Fibroblast of the conjunctiva (primary cell): Measurements from ENCODE around the gene GLRX5.
"Not testable (repeated sequence)": the region's sequence is repeated elsewhere in the genome, so short reads cannot be mapped to it uniquely, and the experiment has no call there.

Experiments used
- DNase-seq: peaks from one replicate; pipeline ENCODE4 v3.0.0-alpha.2; 2010; ENCODE audit warnings: low read depth

The GLRX5 gene

DNA sequence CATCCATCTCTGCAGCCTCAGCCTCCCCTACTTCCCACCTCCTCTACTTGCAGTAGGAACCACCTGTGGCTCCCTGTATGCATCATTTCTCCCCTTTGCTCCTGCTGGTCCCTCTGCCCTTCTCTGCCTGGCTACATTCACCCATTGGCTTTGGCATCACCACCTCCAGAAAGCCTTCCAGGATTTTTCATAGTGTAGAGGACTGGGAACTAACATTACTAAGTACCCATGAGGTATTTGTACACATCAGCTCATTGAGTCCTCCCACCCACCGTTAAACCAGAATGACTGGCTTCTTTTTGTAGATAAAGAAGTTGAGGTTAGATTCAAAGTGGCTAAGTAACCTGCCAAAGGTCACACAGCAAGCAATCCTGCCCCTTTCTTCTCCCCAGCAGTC, 35.5 kb upstream of the GLRX5 start:
- no peak for DNase-seq

DNA sequence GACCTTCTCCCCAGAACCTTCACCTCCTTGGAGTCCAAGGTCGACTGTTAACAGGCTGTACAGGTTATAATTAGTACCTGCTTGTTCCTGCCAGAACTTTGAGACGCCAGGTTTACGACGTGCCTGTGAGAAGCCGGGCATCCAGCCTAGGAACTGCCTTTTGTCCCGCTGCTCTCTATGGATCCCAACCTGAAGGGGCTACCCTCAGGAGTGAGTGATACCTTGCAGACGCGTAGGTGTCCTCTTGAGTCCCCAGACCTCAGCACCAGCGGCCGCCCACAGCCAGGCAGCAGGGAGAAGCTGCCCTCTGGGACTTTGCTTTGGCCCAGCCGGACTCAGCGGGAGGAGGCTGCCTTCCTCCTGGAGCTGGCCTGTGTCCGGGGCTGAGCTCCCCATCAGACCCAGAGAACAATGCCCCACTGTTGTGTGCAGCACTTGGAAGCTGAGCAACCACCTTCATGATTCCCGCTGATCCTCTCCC, 34.6 kb upstream of the GLRX5 start:
- DNase-seq: no peak

DNA sequence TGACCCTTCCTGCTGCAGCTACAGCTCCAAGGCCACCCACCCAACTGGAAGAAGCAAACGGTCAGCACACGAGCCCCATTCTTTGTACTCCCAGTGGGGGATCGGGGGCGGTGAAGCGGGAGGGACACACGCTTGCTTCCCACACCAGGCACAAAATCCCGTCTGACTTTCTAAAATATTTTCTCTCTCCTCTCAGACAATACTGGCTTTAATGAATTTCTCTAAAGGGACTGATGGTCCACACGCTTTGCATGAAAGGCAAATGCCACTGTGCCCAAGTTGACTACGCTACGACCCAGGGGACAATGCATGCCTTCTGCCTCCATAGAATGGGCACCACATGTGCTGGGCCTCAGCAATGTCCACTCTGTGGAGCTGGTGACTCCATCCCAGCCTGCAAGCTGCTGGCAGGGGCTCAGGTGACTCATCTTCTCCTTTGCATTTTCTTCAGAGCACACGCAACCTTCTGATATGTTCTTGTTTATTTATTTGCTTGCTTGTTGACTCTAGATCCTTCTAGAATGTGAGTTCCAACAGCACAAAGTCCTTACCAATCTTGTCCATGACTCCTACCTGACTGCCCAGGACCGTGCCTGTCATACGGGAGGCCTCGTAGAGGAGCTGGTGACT, 34.0 kb upstream of the GLRX5 start:
- DNase-seq: peak; percentile 78

DNA sequence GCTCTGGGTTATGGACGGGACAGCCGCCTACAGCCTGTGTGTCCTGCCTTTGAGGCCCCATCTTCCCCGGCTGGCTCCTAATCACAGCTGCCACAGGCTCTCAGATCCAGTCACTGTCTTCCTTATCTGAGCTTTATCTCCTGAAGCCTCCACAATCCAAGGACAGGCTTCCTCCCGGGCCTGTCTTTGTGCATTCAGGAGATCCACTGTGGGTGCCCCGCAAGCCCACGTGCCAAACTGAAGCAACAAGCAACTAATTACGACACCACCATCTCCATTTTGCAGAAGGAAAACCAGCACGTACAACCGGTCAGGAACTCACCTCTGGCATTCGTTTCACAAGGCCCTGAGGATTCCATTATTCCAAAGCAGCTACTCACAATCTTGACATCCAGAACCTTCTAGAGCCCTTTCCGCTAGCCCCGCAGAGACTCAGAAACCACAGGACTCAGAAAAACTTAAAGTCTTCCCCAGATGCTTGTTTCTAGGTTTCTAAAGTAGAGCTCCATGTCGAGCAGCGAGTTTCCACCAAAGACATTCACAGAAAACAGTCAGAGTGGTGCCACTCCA, 32.4 kb upstream of the GLRX5 start:
- no peak for DNase-seq

DNA sequence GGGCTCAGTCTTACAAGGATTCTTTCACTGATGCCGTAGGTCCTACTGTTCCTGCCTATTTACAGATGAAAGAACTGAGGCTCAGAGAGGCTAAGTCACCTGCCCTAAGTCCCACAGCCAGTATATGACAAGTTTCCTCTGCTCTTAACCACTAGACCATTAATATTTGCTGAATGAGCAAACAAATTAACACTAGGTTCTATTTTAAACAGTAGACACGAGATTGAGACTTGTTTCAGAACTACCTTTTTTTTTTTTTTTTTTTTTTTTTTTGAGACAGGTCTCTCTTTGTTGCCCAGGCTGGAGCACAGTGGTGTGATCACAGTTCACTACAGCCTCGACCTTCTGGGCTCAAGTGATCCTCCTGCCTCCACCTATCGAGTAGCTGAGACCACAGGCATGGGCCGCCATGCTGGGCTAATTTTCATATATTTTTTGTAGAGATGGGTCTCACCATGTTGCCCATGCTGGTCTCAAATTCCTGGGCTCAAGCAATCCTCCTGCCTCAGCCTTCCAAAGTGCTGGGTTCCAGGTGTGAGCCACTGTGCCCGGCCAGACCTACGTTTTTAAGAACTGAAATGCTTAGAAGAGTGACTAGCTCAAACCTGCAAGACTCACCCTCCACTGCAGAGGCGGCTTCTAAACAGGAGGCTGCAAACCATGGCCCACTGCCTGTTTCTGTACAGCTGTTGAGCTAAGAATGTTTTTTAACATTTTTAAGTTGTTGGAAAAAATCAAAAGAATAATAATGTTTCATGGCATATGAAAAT, 31.3 kb upstream of the GLRX5 start:
- DNase-seq: no peak

DNA sequence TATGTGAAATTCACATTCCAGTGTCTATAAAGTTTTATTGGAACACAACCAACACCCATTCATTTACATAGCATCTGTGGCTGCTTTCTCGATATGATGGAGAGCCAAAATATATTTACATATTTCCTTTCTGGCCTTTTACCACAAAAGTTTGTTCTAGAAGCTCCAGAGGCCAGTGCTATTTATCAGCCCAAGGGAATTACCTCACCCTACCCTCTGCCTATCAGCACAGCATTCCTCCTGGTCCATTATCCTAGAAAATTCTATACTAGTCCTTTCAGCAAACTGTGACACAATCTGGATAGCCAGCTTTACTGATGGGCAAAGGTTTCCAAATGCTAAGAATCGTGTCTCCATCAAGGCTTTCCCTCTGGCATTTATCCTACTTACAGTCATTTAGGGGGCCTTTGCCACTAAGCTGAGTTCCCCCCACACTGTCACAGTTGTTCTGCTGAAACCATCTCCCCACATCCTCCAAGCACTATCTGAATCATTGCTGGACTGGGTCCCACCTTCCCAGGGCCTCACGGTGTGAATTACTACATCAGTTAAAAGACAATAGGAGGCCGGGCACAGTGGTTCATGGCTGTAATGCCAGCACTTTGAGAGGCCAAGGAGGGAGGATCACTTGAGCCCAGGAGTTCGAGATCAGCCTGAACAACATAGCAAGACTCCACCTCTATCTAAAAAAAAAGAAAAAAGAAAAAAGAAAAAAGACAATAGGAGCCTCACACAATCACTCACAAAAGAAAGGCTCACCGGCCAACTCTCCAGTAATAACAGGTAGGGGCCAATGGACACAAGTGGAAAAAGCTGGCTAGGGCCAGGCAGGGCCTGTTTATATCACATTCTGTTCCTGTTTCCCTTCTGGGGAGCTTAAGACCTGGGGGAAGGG, 30.5 kb upstream of the GLRX5 start:
- no peak for DNase-seq

DNA sequence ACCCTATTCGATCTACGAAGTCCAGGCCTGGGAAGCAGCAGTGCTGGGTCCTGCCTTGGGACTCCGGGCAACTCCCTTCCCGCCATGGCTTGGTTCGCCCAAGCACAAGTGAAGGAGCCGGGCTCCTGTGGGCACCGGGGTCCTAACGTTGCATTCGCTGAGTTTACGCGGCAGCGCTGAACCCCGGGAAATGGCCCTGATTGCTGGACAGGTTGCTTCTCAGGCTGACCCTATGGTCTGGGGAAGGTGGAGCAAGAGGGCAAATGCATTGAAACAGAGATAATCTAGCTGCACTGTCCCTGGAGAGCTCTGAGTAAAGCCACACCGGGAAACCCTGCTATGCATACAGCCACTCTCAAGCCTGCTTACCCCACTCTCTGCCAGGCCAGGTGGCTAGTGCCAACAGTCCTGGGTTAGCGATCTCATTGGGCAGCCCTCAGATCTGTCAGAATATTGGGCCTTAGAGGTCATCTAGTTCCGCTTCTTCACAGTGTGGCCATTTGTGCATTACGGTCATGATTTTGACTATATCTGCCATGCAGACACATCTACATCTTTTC, 29.7 kb upstream of the GLRX5 start:
- DNase-seq: no peak

DNA sequence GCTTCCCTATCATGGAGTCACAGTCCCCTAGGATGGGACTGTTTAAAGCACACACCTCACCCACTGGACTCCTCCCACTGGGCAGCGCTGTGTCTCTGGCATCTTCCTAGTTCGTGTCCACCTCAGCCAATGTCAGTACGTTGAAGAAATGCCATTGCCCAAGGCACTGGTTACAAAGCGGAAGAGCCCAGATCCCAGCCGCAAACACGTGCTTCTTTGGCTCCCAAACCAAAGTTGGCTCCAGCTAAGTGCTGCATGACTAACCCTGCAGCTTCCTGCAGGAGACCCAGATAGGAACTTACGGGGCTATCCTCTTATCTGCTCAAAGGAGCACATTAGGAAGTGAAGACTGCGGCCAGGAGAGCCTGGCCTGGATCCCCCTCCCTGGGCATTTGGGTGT, 27.7 kb upstream of the GLRX5 start:
- DNase-seq: peak; percentile 73

DNA sequence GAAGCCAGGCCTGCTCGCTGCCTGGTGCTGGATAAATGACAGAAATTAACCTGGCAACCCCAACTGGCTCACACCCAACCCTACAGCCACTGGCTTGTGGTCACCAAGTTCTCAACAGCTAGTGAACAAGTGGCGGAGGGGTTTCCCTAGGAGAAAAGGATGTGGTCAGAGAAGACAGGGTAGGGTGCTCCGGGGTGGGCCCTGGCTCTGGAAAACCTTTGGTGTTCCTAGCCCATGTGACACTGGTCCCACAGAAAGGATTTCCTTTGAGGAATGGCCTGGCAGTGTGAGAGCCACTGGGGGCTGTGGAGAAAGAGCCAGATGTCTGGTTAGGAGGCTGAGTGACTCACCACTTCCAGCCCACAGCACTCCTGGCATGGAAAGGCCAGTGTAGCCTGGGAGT, 27.1 kb upstream of the GLRX5 start:
- no peak for DNase-seq

DNA sequence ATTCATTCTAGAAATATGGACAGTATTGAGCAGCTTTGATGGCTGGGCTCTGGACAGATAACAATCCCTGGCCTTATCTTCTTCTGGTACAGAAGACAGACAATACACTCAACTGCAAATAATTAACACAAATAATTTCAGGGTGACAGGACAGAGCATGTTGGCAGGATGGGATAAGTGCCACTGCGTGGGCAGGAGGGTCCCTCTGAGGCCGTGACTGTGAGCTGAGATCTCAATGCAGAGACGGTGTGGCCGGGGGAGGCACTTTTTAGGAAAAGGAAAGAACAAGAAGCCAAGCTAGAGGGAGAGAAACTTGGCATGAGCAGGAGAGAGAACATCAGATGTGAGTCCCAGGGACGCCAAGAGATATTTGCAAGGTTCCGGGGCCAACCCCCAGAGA, 26.5 kb upstream of the GLRX5 start:
- no peak for DNase-seq

DNA sequence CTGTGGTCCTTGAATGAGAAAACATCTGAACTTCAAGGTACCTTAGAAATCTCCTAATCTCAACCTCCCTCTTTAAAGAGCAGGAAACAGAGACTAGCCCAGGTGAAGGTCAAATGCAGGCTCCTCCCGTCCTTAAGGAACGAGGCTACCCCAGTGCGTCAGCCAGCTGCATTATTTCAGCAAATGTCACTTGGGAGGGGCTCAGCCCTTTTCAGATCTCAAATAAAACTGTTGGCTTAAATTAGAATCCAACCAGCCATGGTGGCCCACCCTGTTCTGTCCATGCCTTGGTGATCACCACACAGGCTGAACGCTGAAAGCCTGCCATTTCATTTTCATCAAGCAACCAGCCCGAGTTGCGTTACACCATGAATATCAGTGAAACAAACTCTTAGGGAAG, 25.4 kb upstream of the GLRX5 start:
- no peak for DNase-seq

DNA sequence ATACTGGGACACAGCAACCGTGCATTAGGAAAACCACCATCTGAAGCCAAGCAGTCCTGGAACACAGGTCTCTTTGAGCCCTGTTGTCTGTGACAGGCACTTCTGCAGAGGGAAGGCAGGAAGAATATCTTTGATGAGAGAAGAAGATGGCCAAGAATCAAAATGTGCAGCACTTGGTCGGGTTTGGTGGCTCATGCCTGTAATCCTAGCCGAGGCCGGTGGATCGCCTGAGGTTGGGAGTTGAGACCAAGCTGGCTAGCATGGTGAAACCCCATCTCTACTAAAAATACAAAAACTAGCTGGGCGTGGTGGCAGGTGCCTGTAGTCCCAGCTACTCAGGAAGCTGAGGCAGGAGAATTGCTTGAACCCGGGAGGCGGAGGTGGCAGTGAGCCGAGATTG, 24.5 kb upstream of the GLRX5 start:
- DNase-seq: not testable (repeated sequence)

DNA sequence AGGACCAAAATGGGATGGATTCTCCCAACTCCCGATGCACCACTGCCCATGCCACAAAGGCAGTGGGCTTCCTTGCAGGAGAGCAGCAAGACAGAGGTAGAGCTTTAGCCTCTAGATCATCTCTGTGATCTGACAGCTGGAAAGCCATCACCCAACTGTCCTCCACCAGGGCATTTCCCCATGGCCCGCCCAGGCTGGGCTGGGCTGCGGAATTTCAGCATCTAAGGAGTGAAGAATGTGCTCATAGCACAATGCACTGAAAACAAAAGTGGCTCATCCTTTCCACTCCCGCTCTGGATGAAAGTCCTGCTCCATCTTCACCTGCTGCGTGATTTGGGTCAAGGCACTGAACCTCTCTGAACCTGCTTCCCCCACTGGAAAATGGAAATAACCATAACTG, 24.0 kb upstream of the GLRX5 start:
- no peak for DNase-seq

DNA sequence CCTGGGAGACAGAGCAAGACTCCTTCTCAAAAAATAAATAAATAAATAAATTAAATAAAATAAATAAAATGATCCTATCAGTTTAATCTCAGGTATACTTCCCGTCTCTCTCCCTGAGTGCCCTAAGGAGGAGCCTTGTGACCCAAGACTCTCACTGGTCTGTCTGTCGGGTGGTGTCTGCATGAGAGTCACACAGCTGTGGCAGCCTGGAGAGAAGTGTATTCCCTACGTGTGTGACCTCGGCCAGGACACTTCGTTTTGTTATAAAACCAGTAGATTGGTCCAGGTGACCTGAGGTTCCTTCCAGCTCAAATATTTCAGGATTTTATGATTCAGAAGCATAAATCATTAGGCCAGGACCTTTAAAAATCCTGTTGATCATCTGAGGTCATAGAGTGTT, 23.2 kb upstream of the GLRX5 start:
- no peak for DNase-seq

DNA sequence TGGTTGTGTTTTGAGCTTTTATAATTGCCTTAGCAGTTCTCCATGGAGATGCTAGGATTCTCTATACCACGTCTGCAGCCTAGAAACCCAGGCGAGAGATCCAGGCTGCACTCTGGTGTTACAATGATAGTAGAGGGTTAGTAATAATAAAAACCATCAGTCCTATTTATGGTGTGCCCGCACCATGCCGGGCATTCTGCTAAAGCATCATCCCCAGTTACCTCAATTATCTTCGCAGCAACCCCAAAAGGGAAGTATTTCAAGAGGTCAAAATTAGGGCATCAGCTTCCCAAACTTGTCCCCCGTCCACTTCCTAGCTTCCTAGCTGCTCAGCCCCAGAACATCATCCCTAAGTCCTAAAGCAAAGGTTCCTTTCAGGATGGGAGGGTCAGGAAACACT, 21.6 kb upstream of the GLRX5 start:
- no peak for DNase-seq

DNA sequence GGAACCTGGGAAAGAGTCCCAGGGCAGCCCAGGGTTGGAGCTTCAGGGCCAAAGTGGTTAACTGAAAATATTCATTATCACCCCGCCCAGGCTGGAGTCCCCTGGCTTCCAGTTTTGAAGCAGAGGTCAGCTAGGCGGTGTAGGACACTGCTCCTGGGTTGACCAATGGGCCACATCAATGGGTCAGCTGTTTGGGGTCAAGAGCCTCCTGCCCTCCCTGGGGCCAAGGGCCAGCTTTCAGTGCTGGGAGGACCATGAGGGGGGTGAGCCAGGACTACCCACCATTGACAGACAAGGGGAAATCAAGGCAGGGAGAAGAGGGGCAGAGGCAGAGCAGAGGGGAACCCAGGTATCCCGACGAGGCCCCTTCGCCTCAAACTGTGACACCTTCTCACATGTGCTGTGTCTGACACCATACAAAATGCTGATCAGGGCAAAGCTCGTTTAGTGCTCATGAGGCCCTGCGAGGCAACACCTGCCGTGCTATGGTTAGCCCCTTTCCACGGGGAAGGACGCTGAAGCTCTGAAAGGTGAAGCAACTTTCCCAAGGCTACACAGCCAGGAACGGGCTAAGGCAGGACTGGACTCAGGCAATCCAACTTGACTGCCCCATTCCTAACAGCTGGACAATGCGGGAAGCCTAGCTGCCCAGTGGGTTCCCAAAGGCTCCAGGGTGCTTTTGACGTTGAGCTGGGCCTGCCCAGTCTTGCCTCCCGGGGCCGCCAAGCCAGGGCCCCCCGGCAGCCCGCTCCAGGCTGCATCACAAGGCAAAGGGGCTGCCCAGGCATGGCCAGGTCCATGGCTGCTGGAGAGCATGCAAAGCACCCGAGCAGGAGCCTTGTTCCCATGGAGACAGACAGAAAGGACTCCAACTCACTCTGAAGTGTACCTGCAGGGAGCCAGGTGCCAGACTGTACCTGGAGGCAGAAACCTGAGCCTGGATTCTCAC, 20.4 kb upstream of the GLRX5 start:
- DNase-seq: no peak

DNA sequence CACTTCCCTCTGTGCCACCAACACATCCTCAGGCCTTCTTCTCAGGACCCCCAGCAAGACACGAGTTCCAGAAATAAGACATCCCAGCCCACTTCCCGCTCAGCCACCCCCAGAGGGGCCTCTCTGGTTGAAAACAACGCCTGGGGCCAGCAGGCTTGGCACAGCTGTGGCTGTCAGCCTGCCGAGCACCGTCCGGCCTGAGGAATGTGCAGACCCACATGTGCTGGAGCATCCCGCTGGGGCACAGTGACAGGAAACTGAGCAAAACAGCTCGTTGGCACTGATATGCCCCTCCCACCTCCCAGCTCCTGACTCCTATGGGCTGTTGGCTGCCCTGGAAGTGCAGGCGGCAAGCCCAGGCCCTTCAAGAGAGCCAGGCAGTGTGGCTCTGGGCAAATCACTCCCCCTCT, 19.8 kb upstream of the GLRX5 start:
- no peak for DNase-seq

DNA sequence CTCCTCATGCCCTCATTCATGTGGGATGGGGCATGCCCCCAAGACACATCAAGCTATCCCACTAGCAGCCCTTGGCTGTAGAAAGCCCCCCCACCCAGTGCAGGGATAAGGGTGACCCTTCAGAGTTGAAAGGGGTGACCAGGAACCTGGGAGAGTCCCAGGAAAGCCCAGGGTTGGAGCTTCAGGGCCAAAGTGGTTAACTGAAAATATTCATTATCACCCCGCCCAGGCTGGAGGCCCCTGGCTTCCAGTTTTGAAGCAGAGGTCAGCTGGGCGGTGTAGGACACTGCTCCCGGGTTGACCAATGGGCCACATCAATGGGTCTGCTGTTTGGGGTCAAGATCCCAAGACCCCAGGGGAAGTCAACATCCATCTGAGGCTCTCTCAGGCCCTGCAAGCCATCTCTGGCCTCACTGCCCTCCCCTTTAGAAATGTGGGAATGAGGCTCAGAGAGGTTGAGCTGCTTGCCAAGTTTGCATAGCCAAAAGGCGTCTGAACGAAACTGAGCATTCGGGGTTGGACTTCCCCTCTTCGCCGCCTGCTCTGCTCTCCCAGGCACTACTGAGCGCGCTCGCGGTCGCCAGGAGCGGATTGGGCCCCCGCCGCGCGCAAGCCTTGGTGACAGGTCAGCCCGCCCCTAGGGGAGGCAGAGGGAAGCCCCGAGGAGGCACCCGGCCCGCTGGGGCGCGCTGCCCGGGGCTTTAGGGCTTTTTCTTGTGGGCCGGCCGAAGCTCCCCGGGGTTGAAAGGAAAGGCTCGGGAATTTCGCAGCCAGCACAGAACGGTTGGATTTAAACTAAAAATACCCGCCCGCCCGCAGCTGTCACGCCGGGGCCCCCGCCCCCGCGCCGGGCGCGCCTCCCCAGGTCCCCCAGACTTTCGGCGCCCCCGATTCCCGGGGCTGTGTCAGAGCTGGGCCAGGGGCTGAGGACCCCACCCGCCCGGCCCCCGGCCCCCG, 19.0 kb upstream of the GLRX5 start:
- DNase-seq: no peak

DNA sequence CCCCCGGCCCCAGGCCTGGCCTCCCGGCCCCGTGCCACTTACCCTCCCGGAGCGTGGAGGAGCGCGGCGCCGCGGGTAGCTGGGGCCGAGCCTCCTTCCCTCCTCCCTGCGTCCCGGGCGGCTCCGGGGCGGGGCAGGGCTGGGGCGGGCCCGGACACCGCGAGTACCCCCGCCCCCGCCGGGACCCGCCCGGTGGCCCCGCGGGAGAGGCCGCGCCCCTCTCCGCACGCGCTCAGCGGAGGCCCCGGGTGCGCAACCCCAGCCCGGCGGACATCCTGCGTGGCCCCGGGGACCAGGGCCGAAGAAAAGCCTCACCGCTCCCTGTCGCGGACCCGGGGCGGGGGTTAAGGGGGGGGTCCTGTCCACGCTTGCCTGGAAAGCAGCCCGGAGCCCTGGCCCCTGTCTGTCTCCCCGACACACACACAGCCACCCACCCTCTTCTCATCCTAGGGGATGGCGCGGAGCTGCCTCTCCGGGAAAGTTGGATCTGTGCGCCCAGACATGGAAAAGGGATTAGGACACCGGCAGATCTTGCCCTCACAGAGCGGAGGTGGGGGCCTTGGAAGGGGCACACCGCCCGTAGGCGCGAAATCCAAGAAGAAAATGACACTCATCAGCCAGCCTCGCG, 18.2 kb upstream of the GLRX5 start, which contains the start of gene SYNE3:
Gene SYNE3, minus strand, starts transcription at position 97 of the 628 bp plus-strand sequence. CDS start 40,829 bp downstream, outside the sequence.
- DNase-seq: no peak
